Activated T-cell treated with anti-CD3 and anti-CD28 coated beads, Interleukin-2, amount 50 U/mL, for 24 hours (primary cell): Measurements from ENCODE around the gene ADORA1.

Source experiments
- DNase-seq: peaks from one replicate; pipeline ENCODE4 v3.0.0-alpha.2; 2020
- H3K27ac Mint-ChIP-seq: 2 replicates; pipeline ENCODE4 v1.8.0; 2020; ENCODE audit warnings: mild to moderate bottlenecking, mixed read lengths
- H3K27me3 Mint-ChIP-seq: 2 replicates; pipeline ENCODE4 v1.8.0; 2020; ENCODE audit warnings: mixed read lengths
- H3K36me3 Mint-ChIP-seq: 2 replicates; pipeline ENCODE4 v1.8.0; 2020; ENCODE audit warnings: low read depth, mixed read lengths
- H3K4me1 Mint-ChIP-seq: 2 replicates; pipeline ENCODE4 v1.8.0; 2020; ENCODE audit warnings: low read depth, mixed read lengths
- H3K4me3 Mint-ChIP-seq: 2 replicates; pipeline ENCODE4 v1.8.0; 2020; ENCODE audit warnings: mild to moderate bottlenecking, moderate library complexity, mixed read lengths
- H3K9me3 Mint-ChIP-seq: 2 replicates; pipeline ENCODE4 v1.8.0; 2020; ENCODE audit warnings: mixed read lengths

Gene ADORA1

DNA sequence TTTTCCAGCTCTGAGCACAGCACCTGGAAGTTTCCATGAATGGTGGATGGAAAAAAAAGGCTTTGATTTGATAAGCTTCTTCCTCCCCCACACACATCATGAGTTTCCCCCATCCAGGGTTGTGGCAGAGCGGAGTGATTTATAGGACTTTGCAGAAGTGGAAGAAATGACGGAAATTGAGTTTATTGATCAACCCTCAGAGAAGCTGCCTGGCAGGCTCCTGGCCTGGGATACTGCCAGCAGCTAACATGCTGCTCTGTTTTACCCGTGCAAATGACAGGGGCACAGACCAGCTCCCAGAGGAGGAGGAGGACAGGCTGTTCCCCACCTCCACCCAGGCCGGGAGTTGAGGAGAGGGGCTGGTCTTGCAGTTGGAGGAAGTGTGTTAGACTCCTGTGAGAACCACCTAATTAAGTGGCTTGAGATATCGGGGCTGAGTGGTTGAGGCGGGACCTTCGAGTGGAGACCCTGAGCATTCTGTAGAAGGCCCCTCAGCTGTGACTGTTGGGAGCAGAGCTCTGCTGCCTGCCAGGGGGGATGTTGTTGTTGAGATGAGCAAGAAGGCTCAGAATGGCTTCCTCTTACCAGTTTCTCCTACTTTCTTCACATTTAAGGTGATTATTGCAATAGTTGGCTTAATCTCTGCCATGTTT is 21.8 kb downstream of the ADORA1 start:
- no peaks in the 10 kb centered on the region for H3K27me3 Mint-ChIP-seq
- H3K4me1 Mint-ChIP-seq = no peaks in the 10 kb centered on the region
- H3K9me3 Mint-ChIP-seq = no peaks in the 10 kb centered on the region
- no peak overlapping the region for H3K4me3 Mint-ChIP-seq
- no peak for DNase-seq
- no peaks in the 10 kb centered on the region for H3K36me3 Mint-ChIP-seq
- no peak overlapping the region for H3K27ac Mint-ChIP-seq

DNA sequence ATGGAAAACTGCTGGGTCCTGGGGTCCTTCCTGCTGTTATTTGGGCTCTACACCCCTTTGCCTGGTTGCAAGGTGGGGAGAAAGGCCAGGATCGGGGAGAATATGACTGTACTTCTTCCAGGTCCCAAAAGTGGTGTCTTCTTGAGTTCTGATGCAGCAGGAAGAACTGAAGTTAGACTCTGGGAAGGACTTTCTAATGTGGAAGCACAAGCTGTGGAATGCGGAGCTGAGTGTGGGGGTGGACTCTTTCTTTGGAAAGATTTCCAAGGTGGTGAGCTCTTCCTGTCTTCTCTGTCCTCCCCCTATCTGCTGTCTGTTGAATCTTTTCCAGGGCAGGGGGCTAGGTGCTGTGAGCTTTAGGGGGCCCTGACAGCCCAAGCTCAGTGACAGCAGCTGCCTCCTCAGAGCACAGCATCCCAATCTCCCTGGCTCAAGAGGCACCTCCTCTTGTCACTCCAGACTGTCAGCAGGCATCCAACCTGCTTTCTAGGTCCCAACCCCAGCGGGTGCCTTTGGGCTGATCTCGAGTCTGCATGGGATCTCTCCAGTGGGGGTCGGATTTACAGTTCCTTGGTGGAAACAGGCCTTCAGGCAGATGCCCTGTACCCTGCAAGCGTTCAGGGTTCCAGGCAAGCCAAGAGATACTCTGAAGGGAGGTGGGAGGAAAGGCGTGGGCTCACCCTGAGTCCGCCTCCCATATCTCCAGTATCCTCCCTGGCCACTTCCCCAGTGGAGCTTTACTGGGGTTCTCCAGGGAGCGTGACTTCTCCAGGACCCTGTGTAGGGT is 23.2 kb downstream of the ADORA1 start:
- no peak overlapping the region for H3K27ac Mint-ChIP-seq

DNA sequence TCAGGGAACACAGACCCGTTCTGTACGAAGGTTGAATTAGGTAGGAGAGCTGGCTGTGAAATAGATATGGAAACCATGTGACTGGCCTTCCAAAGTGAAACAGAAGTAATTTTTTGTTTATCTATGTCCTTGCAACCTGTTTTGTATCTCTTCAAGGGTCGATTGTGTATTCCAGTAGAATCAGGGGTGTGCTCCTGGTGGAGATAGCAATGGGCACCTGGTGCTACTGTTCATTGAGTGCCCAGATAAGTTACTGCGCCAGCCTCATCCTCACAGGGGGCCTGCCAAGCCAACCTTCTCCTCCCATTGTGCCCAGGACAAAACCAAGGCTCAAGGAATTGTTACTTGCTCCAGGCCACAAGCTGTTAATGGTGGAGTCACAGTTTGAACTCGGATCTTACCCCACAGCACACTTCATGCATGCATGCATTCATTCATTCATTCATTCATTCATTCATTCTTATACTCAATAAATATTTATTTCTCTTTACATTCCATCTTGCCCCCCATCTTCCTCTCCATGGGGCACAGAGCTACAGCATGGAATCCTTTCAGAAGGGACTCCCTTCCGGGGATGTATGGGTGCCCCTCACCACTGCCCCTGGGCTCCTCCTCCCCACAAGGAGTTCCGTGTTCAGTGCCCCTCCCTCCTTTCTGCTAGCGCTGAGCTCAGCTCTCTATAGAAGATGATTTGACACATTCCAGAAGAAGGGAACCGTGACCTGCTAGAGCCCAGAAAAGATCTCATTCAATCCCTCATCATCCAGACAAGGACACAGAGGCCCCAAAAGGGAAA is 24.0 kb downstream of the ADORA1 start:
- Mint-ChIP-seq H3K27ac (no peak overlapping the region), H3K4me1 (no peaks in the 10 kb centered on the region), H3K27me3 (no peaks in the 10 kb centered on the region), H3K9me3 (no peaks in the 10 kb centered on the region), H3K36me3 (no peaks in the 10 kb centered on the region), H3K4me3 (no peak overlapping the region)
- no peak for DNase-seq

More for the DNA sequence above, 23.2 kb downstream of the ADORA1 start:
- H3K4me1 Mint-ChIP-seq = no peaks in the 10 kb centered on the region
- H3K27me3 Mint-ChIP-seq = no peaks in the 10 kb centered on the region
- DNase-seq = no peak
- H3K9me3 Mint-ChIP-seq = no peaks in the 10 kb centered on the region
- no peaks in the 10 kb centered on the region for H3K36me3 Mint-ChIP-seq
- no peak overlapping the region for H3K4me3 Mint-ChIP-seq

DNA sequence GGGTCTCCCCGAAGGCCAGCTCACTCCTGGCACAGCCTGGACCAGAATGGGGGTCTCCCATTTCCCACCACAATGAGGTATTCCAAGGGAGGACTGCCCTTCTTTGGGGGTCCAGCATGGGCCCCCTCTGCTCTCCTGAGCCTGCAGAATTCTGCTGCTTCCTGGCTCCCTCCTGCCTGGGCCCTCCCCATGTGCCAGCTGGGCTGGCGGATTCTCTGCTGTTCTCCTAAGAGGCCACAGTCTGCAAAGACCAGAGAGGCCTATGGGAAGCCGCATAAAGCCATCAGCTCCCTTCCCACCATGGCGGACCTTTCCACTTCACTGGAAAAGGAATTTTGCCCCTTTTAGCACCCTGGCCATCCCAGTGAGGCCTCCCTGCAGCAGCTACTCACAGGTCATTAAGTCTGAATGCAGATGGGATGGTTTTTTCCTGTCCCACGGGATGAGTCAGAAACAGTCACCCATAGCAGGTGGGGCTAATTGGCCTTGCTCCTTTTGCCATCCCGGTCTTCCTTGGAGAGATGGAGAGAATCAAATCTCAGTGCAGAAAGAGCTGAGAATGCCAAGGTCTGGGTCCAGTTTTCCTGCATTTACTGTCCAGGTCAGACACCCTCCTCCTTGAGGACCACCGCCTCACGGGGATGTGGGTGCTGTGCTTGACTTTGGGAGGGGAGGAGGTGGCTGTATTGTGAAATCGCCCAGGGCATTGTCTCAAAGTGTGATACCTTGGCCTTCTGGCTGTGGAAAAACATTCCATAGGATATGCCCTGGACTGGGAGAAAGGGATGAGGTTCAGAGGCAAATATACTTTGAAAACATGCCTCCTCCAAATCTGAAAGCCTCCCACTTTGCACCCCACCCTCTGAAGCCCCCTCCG is 24.9 kb downstream of the ADORA1 start:
- no peak overlapping the region for H3K4me3 Mint-ChIP-seq
- H3K27me3 Mint-ChIP-seq = no peaks in the 10 kb centered on the region
- no peaks in the 10 kb centered on the region for H3K4me1 Mint-ChIP-seq
- DNase-seq = no peak
- H3K9me3 Mint-ChIP-seq = no peaks in the 10 kb centered on the region
- H3K27ac Mint-ChIP-seq = no peak overlapping the region
- H3K36me3 Mint-ChIP-seq = no peaks in the 10 kb centered on the region

DNA sequence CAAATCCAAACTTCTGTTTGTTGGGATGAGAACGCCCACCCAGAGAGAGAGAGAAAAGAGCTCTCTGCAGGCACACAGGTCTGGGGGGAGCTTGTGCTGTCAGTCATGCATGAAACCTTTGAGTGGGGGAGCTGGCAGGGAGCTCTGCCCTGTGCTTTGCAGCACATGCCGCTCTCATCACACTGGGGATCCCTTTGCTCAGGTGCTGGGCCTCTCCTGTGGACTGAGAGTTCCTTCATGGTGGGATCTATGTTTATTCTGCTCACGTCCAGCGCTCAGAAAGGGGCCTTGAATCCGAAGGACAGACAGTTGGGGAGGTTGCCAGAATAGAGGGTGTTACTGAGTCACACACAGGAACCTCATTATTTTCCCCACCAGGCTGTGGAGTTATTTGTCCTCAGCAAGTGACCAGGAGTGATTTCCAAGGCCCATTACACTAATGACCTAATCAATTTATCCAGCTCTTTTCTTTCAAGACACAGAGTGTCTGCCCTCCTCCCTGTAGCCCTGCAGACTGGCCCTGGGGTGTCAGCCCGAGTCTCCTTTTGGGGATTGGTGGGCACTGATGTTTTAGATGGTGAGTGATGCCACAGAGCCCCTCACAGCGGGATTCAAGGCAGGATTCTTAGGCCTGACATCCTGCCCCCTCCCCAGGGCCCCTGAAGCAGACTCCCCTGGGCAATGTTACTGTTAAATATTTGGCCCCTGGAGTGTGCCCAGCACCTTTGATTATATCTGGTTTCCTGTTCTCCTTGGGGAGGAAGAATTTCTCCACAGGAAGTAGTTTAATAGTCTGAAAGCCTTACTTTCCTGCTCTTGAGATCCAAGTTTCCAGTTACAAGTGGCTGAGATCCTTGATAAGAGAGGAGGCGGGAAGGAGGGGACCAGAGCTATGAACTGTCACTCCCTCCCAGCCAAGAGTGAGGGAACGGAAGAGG is 25.8 kb downstream of the ADORA1 start:
- Mint-ChIP-seq H3K27me3 (no peaks in the 10 kb centered on the region), H3K4me1 (no peaks in the 10 kb centered on the region), H3K4me3 (no peak overlapping the region), H3K27ac (no peak overlapping the region), H3K36me3 (no peaks in the 10 kb centered on the region), H3K9me3 (no peaks in the 10 kb centered on the region)
- DNase-seq = no peak

DNA sequence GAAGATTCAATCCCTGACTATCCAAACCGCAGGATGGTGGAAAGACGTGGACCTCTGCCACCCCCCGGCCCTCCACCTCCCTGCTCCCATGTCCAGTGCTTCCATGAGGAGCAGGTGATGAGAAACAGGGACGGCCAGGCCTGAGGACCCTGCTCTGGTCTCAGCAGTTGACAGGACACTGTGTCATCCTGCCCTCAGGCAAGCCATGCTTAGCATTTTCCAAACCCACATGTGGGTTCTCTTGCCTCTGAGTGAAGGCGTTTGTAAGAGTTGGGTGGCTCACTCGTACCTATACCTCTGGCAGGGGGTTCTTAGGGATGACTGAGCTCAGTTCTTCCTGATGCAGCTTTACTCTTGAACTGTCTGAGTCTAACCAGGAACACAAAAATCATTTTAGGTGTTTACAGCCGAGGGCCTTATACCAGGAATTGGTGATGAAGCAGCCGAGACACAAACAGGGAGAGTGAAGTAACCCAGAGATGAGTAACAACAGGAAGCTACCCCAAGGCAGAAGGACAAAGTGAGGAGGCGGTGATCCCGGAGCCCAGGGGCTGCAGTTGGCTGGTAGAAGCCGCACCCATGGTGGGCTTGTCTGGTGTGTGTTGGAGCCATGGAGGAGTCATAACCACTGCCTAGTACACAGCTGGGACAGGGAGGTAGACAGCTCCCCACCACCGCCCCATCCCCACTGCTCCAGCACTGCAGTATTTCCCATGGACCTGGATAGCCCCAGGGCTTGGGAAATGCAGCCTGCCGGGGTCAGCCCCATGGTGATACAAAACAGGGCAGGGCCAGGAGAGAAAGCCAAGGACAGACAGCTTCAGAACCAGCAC is 26.7 kb downstream of the ADORA1 start:
- Mint-ChIP-seq H3K4me1 (no peaks in the 10 kb centered on the region), H3K36me3 (no peaks in the 10 kb centered on the region), H3K27me3 (no peaks in the 10 kb centered on the region), H3K4me3 (no peak overlapping the region), H3K27ac (no peak overlapping the region), H3K9me3 (no peaks in the 10 kb centered on the region)
- no peak for DNase-seq

DNA sequence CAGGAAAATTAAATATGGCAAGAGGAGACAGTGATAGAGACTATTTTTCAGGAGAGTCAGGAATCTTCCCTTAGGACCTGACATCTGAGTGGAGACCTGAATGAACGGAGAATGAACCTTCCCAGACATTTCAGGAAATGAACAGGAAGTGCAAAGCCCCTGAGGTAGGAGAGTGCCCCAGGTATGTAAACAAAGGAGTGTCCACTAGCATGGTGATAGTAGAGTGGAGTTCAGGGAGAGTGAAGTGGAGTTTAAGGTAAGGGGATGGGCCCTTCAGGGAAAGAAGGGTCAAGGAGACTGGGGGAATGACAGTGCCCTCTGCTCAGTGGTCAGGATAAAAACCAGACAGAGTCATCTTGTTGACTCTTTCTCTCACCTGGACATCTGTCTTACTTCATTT is 28.8 kb downstream of the ADORA1 start:
- H3K27ac Mint-ChIP-seq = no peak overlapping the region
- no peak for DNase-seq
- H3K36me3 Mint-ChIP-seq = no peaks in the 10 kb centered on the region
- no peaks in the 10 kb centered on the region for H3K9me3 Mint-ChIP-seq
- H3K27me3 Mint-ChIP-seq = no peaks in the 10 kb centered on the region
- no peaks in the 10 kb centered on the region for H3K4me1 Mint-ChIP-seq
- no peak overlapping the region for H3K4me3 Mint-ChIP-seq

DNA sequence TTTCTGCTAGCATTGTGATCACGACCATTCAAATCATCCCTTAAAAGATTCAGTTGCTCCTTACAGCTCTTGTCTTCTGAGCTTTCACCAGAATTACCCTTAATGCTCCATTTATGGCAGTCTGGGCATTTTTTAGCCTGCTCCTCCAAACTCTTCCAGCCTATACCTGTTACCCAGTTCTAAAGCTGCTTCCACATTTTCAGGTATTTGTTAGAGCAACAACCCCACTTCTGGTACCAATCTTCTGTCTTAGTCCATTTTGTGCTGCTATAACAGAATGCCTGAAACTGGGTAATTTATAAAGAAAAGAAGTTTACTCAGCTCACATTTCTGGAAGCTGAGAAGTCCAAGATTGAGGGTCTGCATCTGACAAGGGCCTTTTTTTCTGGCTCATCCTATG is 30.9 kb downstream of the ADORA1 start:
- no peak overlapping the region for H3K4me3 Mint-ChIP-seq
- H3K9me3 Mint-ChIP-seq = no peaks in the 10 kb centered on the region
- no peak for DNase-seq
- no peaks in the 10 kb centered on the region for H3K36me3 Mint-ChIP-seq
- H3K27me3 Mint-ChIP-seq = peaks cover 11% of the 10 kb centered on the region
- no peaks in the 10 kb centered on the region for H3K4me1 Mint-ChIP-seq
- no peak overlapping the region for H3K27ac Mint-ChIP-seq

DNA sequence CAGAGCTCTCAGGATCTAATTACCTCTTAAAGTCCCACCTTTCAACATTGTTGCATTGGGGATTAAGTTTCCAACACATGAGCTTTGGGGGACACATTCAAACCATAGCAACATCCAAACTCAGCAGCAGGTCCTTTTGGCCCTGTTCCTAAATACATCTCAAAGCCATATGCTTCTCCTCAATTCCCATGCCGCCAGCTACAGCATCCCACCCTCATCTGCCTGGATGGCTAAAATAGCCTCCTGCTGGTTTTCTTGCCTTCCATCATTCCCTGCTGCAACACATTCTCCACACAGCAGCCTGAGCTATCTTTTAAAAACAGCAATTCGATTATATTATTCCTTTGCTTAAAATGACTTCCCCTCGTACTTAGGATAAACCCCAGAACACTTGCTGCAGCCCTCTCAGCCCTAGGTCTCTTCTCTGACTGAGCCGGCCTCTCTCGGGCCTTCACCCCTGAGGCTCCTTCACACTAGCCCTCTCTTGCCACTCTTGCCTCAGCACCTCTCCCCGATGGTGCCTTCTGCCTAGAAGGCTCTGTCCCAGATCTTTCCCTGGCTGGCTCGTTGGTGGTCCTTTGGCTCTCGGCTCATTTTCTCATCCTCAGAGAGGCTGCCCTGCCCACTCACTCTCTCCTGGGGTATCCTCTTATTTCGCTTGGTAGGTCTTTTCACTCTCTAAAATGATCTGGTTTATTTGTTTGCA is 31.6 kb downstream of the ADORA1 start:
- Mint-ChIP-seq H3K9me3 (no peaks in the 10 kb centered on the region), H3K36me3 (no peaks in the 10 kb centered on the region), H3K4me3 (no peak overlapping the region), H3K27ac (no peak overlapping the region), H3K27me3 (peaks cover 11% of the 10 kb centered on the region), H3K4me1 (no peaks in the 10 kb centered on the region)
- no peak for DNase-seq

DNA sequence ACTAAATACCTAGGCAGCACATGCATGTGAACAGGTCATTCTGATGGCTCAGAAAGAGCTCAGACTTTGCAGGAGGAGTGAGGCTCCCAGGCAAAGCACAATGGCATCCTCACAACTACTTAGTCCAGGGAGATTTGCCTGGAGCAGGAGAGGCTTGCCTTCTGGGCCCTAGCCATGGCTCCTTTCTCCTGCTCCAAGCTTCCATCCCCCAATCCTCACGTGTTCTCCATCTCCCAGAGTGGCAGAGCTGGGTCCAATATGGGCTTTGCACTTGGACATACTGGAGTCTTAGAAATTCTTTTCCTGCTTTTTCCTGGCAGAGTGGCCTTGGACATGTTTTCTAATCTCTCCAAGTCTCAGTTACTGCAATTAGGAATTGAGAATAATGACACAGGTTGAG is 32.3 kb downstream of the ADORA1 start:
- Mint-ChIP-seq H3K27me3 (peaks cover 14% of the 10 kb centered on the region), H3K27ac (no peak overlapping the region), H3K4me1 (no peaks in the 10 kb centered on the region), H3K4me3 (no peak overlapping the region), H3K9me3 (no peaks in the 10 kb centered on the region), H3K36me3 (no peaks in the 10 kb centered on the region)
- no peak for DNase-seq

DNA sequence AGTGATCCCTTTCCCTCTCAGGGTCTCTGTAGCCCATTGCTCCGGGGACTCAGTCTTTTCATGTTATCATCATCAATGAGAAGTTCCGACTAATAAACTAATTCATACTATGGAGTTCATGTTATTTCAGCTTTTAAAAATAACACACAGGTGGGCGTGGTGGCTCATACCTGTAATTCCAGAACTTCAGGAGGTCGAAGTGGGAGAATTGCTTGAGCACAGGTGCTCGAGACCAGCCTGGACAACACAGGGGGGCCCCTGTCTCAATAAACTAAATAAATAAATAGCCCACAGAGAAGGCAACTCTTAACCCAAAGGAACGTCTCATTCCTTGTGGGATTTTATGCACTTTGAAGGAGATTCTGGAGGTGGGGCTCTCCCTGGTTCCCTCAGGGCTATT is 33.6 kb downstream of the ADORA1 start:
- H3K27ac Mint-ChIP-seq = no peak overlapping the region
- H3K4me1 Mint-ChIP-seq = no peaks in the 10 kb centered on the region
- H3K27me3 Mint-ChIP-seq = peaks cover 20% of the 10 kb centered on the region
- H3K9me3 Mint-ChIP-seq = no peaks in the 10 kb centered on the region
- DNase-seq = no peak
- H3K36me3 Mint-ChIP-seq = no peaks in the 10 kb centered on the region
- no peak overlapping the region for H3K4me3 Mint-ChIP-seq

DNA sequence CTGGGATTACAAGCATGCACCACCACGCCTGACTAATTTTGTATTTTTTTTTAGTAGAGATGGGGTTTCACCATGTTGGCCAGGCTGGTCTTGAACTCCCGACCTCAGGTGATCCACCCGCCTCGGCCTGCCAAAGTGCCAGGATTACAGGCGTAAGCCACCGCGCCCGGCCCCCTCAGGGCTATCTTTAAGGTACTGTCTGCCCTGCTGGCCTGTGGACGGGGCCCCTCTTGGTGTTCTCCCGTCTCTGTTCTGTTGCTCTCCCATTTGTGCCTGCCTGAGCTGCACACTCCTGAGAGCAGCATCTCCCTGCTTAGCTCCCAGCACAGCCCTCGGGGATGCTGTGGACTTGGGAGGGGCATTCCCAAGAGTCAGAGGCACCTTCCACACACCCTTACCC is 34.2 kb downstream of the ADORA1 start:
- Mint-ChIP-seq H3K4me3 (no peak overlapping the region), H3K27me3 (peaks cover 20% of the 10 kb centered on the region), H3K4me1 (no peaks in the 10 kb centered on the region), H3K9me3 (no peaks in the 10 kb centered on the region), H3K36me3 (no peaks in the 10 kb centered on the region), H3K27ac (no peak overlapping the region)
- DNase-seq = no peak
